Mononuclear cell (primary cell): ENCODE data around the gene S100A16. TPM values are rescaled to one million over a fixed set of nuclear protein-coding genes. Genes with fewer than 3 reads are reported as not detected.

ENCODE experiments used
- H3K27me3 ChIP-seq: 2 replicates; pipeline ENCODE4 v1.6.0; 2011; ENCODE audit warnings: low read length, control low read depth; ENCODE audit not compliant: insufficient read depth
- H3K4me1 ChIP-seq: 2 replicates; pipeline ENCODE4 v1.5.1; 2011; ENCODE audit warnings: mild to moderate bottlenecking, low read length, control low read depth; ENCODE audit not compliant: insufficient read depth
- H3K4me3 ChIP-seq: 2 replicates; pipeline ENCODE4 v1.5.1; 2011; ENCODE audit warnings: mild to moderate bottlenecking, low read length, moderate library complexity
- H3K9me3 ChIP-seq: 2 replicates; pipeline ENCODE4 v1.5.1; 2011; ENCODE audit warnings: low read depth, mild to moderate bottlenecking, control low read depth, low read length
- total RNA-seq: library from RNA; depleted of rRNA; stranded (reverse); fragments of >200 nt; gene quantifications from one replicate; pipeline ENCODE4 v1.2.3, GENCODE V29; 2012

The S100A16 gene, protein sequence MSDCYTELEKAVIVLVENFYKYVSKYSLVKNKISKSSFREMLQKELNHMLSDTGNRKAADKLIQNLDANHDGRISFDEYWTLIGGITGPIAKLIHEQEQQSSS
- not detected for total RNA-seq

DNA sequence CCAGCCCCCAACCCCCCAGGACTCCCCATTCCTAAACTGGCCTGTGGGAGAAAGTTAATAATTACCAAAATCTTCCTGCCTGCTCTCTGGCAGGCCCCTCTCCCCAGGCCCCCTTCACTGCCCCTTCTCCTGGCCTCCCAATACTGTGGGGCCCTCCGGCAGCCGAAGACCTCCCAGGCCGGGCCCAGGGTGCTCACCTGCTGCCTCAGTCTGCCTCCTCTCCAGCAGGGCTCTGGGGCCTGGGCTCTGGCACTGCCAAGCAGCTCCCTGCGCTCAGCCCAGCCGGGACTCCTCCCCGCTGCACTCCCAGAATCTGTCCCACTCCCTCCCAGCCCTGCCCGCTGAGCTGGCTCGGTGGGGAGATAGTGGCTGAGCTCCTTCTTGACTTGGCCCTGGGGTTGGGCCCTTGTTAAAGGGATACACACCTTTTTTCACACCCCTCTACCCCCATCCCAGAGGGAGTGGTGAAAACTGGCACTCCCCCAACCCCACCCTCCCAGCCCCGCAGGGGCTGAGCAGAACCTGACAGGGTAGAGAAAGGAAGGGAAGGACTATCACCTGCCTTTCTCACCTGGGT, at the start of gene S100A16:
Gene S100A16 (minus strand): TSS at position 383 of the 577 bp plus-strand sequence. CDS start 4,986 bp downstream, outside the sequence.
- Histone ChIP-seq H3K4me3 (no peak within 1 kb of the TSS), H3K9me3 (no peaks in the 10 kb centered on the region), H3K27me3 (no peaks in the 10 kb centered on the region), H3K4me1 (peaks cover 35% of the 10 kb centered on the region)

DNA sequence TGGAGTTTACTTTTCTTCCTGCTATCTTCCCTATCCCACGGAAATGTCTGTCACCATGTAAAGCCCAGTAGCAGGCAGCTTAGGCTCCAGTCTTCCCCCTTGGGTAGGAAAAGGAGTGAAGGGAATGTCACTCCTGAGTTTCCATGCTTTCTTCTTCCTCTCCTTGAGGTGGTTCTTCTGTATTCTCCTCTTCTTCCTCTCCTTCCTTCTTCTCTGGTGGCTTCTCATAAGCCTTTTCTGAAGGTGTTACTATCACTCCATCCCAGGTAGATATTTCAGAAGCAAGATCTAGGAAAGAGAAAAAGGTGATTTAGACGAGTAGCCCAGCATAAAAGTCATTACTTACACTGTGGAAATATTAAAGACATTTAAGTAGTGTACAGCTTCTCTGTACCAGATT, 49.3 kb upstream of the S100A16 start:
- Histone ChIP-seq H3K9me3 (no peaks in the 10 kb centered on the region), H3K4me1 (peaks cover 27% of the 10 kb centered on the region), H3K27me3 (no peaks in the 10 kb centered on the region), H3K4me3 (no peak overlapping the region)

DNA sequence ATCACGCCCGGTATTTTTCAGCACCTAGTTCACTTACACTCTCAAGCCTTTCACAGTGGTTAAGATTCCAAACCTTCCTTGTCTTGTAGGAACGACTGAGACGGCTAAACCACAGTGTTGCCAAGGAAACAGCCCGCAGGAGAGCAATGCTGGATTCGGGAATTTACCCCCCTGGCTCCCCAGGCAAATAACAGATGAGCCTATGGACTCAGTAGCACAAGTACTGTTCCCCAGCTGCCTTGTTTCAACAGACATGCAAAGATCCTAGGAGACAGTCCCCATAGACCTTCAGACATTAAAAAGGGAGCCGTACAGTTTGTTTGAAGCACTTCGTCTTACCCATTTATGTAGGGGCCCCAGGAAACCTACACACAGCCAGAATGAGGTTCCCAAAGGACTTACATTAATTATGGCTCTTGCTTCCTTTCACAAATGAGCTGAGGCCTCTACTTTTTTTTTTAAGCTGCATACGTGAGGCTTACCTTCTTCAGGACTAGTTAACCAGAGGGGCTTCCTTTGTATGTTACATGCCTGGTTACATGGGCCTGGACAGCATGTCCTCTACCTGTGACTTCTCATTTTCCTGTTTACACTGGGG, 48.3 kb upstream of the S100A16 start:
- peaks cover 27% of the 10 kb centered on the region for H3K4me1 ChIP-seq
- H3K9me3 ChIP-seq = no peaks in the 10 kb centered on the region
- H3K4me3 ChIP-seq = no peak overlapping the region
- no peaks in the 10 kb centered on the region for H3K27me3 ChIP-seq

DNA sequence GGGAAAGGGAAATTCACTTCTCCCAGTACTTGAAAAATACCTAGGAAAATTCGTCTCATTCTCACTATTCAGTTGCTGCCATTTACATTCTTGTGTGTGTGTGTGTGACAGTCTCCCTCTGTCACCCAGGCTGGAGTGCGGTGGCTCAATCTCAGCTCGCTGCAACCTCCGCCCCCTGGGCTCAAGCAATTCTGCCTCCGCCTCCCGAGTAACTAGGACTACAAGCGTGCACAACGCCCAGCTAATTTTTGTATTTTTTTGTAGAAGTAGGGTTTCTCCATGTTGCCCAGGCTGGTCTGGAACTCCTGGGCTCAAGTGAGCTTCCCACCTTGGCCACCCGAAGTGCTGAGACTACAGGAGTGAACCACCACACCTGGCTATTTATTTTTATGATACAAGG, 46.7 kb upstream of the S100A16 start:
- H3K4me1 ChIP-seq = peaks cover 27% of the 10 kb centered on the region
- no peaks in the 10 kb centered on the region for H3K9me3 ChIP-seq
- H3K27me3 ChIP-seq = no peaks in the 10 kb centered on the region
- H3K4me3 ChIP-seq = no peak overlapping the region

DNA sequence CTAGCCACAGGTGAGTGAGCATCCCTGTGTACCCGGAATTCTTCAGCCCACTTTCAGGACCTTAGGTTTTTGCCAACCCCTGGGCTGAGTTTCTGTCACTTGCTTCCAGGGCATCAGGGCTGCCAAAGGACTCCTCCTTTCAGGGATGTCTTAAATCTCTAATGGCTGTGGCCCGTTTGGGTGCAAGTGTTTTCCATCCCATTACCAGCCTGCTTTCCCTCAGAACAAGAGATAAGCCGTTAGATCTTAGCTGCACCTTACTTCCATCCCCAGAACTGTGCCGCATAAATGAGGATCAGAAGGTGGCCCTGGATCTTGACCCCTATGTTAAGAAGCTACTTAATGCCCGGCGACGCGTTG, 46.2 kb upstream of the S100A16 start:
- Histone ChIP-seq H3K27me3 (no peaks in the 10 kb centered on the region), H3K4me1 (peaks cover 27% of the 10 kb centered on the region), H3K4me3 (peak overlapping the region; percentile 80), H3K9me3 (no peaks in the 10 kb centered on the region)

DNA sequence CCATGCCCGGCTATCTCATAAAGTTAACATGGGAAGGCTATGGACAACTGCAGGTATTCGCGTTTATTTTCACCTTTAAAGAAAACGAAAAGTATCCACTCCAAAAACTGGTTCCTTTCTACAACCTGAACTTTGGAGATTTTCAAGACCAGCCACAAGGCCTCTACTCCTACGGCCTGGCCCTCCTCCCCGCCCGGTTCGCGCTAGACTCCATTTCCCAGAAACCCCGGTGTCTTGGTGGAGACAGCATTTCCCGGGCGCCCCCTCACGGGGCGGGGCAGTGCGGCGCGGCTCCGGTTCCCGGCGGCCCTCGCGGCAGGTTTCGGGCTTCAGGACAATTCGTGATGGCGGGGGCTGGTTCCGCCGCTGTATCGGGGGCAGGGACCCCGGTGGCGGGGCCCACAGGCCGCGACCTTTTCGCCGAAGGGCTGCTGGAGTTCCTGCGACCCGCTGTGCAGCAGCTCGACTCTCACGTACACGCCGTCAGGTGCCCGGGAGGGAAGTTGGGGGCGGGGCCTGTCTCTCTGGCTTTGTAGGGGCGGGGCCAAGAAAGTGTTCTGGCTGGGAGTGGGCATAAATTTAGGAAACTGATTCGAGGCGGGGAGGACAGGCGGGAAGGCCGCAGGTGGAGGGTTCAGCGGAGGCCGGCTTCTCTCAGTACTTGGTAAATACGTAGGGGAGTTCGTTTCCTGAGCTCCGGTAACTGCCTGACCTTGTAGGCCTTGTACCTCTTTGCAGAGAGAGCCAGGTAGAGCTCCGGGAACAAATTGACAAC, 45.6 kb upstream of the S100A16 start, which contains the start of gene SNAPIN:
Gene SNAPIN (plus strand): TSS at position 304 of the 775 bp plus-strand sequence. CDS start 41 bp downstream, at position 345.
- H3K27me3 ChIP-seq = no peaks in the 10 kb centered on the region
- peak within 1 kb of the TSS; percentile 80 for H3K4me3 ChIP-seq

DNA sequence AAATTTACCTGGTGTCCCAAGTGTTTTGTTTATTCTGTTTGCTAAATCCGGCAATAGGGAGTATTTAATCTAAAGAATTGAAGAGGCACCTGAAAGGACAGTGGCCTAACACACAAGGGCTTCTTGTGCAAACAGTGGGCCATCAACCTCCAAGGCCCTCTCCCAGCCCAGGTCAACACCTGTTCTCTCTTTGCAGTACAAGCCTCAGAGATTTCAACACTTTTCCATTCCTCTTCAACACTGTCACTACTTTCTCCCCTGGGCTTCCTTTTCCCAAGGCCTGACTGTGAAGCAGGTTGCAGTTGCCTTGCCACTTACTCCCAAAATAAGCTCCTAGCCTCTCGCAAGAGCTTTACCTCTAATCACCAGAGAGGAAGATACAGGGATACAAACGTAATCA, 42.4 kb upstream of the S100A16 start:
- Histone ChIP-seq H3K4me1 (peaks cover 30% of the 10 kb centered on the region), H3K9me3 (no peaks in the 10 kb centered on the region), H3K27me3 (no peaks in the 10 kb centered on the region), H3K4me3 (no peak overlapping the region)

More for the DNA sequence above, 45.6 kb upstream of the S100A16 start, which contains the start of gene SNAPIN:
- Histone ChIP-seq H3K4me1 (peaks cover 27% of the 10 kb centered on the region), H3K9me3 (no peaks in the 10 kb centered on the region)

DNA sequence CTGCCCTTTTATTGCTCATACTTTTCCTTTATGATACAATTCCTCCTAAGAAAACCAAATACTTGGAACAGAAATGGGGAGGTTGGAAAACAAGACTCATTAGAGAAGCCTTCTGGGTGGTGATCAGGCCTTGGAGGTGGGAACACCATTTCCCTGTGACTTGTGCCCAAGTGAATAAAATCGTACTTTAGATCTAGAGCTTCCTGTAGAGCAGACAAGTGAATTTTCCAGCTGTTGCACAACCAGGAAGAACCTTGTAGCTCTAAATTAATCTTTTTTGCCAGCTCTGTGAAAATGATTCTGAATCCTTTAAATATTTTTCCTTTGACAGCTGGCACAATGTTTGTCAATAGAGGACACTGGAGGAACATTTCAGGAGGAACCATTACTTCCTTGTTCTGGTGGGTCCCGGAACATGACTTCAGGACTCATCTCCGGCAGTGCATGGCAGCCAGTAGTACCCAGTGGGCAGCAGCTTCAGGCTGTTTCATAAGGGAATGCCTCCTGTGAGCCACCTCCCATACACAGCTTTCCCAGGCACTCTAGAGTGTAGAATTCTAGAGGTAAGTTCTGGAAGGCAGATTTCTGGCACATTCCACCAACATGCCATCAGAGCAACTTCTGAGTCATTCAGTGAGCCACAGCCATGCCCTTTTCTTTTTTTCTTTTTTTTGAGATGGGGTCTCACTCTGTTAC, 40.0 kb upstream of the S100A16 start:
- H3K9me3 ChIP-seq = no peaks in the 10 kb centered on the region
- H3K4me1 ChIP-seq = peaks cover 18% of the 10 kb centered on the region
- no peaks in the 10 kb centered on the region for H3K27me3 ChIP-seq
- no peak overlapping the region for H3K4me3 ChIP-seq

DNA sequence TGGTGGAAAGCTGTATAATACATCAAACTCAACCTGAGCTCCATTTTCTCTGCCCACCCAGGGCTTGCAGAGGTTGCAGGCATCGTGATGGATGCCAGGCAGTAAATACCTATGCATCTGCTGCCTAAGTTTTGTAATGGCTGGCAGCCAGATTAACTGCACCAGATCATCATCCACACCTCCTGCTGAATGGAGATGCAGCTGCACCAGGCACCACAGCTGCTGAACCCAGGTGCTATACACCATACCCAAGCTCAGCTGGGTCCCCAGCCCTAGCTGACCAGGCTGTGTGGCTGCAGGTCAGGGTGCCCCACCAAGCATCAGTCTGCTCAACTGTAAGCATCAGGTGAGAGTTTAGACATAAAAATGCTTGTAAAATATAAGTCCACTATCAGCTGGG, 38.8 kb upstream of the S100A16 start:
- no peak overlapping the region for H3K4me3 ChIP-seq
- peaks cover 23% of the 10 kb centered on the region for H3K4me1 ChIP-seq
- H3K27me3 ChIP-seq = no peaks in the 10 kb centered on the region

DNA sequence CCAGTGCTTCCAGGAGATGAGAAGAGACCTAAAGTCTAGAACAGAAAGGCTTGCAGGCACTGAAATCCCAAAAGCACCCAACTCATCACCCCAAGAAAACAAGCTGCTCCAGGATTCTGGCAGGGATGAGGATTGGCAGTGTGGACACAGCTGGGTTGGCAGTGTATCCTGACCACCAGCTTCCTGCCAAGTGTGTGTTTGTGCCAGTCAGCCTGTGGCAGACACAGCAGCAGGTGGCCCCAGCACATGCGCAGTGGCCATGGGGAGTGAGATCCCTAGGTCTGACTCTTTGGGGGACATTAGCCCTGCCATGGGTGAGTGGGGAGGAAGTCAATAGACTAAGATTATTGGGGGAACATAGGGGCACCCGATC, 36.9 kb upstream of the S100A16 start:
- H3K4me3 ChIP-seq = no peak overlapping the region

More for the DNA sequence above, 38.8 kb upstream of the S100A16 start:
- H3K9me3 ChIP-seq = no peaks in the 10 kb centered on the region

DNA sequence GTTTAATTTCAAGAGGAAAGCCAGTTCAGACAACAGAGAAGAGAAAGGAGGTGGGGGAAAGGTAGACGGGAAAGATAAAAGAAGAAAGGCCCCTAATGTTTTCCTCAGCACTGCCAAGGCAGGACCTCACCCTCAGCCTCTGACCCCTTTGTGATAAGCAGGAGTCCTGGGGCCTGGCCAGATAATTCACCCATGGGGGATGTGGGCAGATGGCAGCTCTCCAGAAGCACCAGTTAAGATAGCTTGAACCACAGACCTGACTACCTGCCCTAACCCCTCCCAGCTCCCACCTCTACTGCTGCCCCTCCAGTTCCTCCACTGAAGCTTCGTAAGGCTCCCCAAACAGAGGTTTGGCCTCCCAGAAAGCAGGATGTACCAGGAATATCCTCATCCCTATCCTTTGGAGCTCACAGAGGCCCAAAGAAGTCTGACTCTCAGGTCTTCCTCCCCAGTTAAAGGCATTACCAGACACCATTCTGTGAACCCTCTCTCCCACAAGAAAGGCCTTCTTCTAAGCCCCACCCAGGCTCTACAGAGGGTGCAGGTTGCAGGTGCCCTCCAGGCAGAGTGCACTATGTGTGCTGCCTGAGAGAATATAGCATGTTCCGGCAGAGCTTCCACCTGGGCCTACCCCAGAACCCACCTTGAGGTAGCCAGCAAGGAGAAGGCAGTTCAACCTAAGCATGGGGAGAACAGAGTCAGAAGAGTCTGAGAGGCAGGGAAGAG, 36.4 kb upstream of the S100A16 start:
- no peaks in the 10 kb centered on the region for H3K9me3 ChIP-seq
- H3K4me3 ChIP-seq = no peak overlapping the region
- H3K27me3 ChIP-seq = no peaks in the 10 kb centered on the region
- H3K4me1 ChIP-seq = peaks cover 44% of the 10 kb centered on the region

More for the DNA sequence above, 36.9 kb upstream of the S100A16 start:
- Histone ChIP-seq H3K27me3 (no peaks in the 10 kb centered on the region), H3K9me3 (no peaks in the 10 kb centered on the region), H3K4me1 (peaks cover 42% of the 10 kb centered on the region)

DNA sequence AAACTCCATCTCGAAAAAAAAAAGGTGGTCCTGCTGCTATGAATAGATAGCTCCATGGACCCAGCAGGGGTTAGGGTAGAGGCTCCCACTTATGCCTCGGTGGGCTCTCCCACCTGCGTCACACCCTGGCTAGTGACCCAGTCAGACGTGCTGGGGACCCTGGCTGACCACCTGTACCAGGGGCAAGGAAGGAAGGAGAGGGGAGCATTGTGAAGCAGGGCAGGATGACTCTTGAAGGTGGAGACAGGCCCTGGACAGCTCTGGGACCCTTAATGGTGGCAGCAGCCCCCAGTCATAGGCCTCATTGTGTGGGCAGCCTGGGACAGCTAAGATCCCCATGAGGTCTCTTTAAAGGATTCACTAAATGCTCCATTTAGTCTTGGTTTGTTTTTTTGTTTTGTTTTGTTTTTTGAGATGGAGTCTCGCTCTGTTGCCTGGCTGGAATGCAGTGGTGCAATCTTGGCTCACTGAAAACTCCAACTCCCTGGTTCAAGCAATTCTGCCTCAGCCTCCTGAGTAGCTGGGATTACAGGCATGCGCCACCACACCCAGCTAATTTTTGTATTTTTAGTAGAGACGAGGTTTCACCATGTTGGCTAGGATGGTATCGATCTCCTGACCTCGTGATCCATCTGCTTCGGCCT, 35.2 kb upstream of the S100A16 start:
- H3K9me3 ChIP-seq = no peaks in the 10 kb centered on the region
- no peak overlapping the region for H3K4me3 ChIP-seq
- peaks cover 42% of the 10 kb centered on the region for H3K4me1 ChIP-seq
- no peaks in the 10 kb centered on the region for H3K27me3 ChIP-seq

DNA sequence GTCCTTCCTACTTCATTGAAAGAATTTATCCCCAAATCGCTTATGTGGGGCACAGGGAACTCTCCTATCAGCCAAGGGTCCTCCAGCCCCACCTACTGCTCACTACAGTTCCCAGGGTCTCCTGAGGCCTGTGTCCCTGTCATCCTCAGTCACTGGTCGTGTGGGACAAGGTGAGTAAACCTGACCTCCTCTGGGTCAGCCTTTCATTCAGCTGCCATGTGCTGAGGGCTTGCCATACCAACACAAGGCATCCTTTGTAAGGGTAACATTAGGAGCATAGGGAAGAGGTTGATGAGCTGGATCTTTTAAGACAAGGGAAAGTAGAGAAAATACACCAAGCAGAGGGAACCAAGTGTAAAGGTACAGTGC, 34.4 kb upstream of the S100A16 start:
- Histone ChIP-seq H3K4me3 (no peak overlapping the region), H3K4me1 (peaks cover 36% of the 10 kb centered on the region), H3K27me3 (no peaks in the 10 kb centered on the region), H3K9me3 (no peaks in the 10 kb centered on the region)
